GM10248 (cell line): Measurements from ENCODE around the gene AFAP1.

Experiments used
- CTCF ChIA-PET: fragments of 300-600 bp; sonication (Branson Sonifier 250); formaldehyde crosslinking; extraction: SDS; loops from one replicate; lab custom pipeline; 2021; ENCODE audit warnings: antibody characterized with exemption; lab: Yijun Ruan, JAX
- POLR2A ChIA-PET: fragments of 350-650 bp; sonication (Branson Sonifier 250); formaldehyde crosslinking; extraction: SDS; loops from one replicate; lab custom pipeline; 2020; ENCODE audit warnings: antibody characterized with exemption; lab: Yijun Ruan, JAX
- DNase-seq: peaks from one replicate; pipeline ENCODE4 v3.0.0; 2012; ENCODE audit errors: extremely low spot score
- CTCF ChIP-seq: IDR thresholded peaks from 2 replicates; pipeline ENCODE4 v1.5.1; 2012; ENCODE audit warnings: mild to moderate bottlenecking, low read depth; ENCODE audit errors: extremely low read depth, missing control alignments, control extremely low read depth

The AFAP1 gene

DNA sequence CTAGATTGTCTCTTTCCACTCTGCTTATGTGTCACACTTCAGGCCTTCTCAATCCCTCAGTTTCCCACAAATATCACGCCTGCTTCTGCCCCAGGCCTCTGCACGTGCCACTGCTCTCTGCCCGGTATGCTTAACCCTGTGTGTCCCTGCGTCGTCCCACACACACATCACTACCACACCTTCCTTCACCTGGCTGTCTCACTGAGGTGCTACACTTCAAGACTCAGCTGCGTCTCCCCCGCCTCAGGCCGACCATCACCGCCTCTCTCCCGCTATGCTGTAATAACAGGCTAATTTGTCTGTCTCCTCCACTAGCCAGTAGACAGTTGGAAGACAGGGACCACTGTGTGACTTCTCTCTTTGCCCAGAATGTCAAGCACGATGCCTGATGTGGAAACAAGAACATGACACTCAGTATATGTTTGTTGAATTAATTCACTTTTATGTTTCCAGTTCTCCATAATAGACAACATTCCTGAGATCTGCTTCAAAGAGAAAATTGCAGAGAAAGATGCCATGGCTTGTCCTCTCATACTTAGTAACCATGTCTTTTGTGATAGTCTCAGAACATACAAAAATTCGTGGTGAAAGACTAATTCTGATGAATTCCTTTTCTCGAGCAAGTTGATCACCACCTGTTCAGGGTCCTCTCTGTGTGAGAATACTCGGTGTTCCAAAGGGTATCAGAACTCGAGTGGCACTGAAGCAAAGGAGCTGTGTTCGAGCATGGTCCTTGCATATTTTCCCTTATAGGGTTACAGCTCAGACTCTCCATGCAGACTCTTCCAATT is 54.2 kb downstream of the AFAP1 start:
- no peak for TF ChIP-seq CTCF
- DNase-seq: no peak
- POLR2A ChIA-PET: no interaction called here
- CTCF ChIA-PET: interaction anchor here (0.8 to 2.1 kb wide), 2 partner anchors 9 to 41 kb away, joined by 3 to 6 read pairs; no protein-coding TSS in a partner anchor

GRCh38 chr4:7880683-7881082 is 59.0 kb downstream of the AFAP1 start:
- CTCF ChIA-PET: no interaction called here
- no peak for TF ChIP-seq CTCF
- no peak for DNase-seq
- POLR2A ChIA-PET: no interaction called here

GRCh38 chr4:7879127-7879526 is 60.5 kb downstream of the AFAP1 start:
- ChIA-PET CTCF (interaction anchor here (1.3 to 1.5 kb wide), 2 partner anchors 75 to 77 kb away, joined by 3 to 4 read pairs; no protein-coding TSS in a partner anchor), POLR2A (no interaction called here)
- TF ChIP-seq CTCF: no peak
- no peak for DNase-seq

DNA sequence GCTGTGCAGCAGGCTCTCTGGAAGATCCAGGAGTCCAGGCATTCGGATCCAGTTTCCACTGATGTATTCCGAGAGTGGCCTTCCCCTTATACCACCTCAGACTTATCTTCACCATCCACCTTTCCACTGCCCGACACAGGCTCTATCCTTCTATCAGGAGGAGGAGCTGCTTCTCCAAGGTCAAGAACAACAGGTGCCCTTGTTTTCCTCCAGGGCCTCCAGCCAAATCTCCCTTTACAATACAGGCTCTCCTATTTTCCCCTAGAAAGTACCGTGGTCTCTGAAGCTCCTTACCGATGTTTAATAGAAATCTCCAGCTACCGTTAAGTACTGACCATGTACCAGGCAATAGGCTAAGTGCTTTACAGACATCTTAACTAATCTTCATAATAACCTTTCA is 61.3 kb downstream of the AFAP1 start:
- ChIA-PET POLR2A (no interaction called here), CTCF (interaction anchor here (0.8 to 1.5 kb wide), 3 partner anchors 9 to 76 kb away, joined by 3 to 4 read pairs (median 3); no protein-coding TSS in a partner anchor)
- TF ChIP-seq CTCF: no peak
- no peak for DNase-seq

GRCh38 chr4:7877176-7877575 is 62.5 kb downstream of the AFAP1 start:
- no peak for TF ChIP-seq CTCF
- CTCF ChIA-PET: interaction anchor here (0.9 to 1.8 kb wide), 3 partner anchors 9 to 75 kb away, joined by 3 to 7 read pairs (median 3); no protein-coding TSS in a partner anchor
- POLR2A ChIA-PET: no interaction called here
- no peak for DNase-seq

DNA sequence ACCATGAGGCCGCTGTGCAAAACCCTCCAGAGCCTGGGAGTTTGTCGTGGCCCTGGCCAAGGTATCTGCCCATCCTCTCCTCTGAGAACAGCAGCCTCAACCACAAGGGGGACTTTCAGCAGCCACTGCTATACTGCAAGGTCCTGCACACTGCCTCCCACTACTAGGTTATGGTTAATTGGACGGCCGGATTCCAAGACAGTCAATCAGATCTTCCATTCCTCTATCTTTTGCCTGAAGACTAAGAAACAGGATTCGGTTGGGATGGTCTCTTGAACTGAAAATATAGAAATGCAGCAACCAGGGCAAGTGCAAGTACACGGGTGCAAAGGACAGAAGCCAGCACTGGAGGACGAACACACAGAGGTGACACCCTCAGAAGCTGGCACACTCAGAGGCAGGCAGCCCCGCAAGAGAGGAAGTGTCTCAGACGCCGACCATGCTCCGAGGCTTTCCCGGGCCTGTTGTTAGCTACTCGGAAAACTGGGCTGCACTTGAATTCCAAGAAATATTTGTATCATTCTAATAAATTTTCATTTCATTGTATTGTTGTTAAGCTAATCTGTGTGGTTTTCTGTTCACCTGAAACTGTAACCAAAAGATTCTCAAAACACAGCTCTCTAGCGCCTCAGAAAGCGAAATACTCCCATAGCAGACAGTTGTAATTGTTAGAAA is 63.3 kb downstream of the AFAP1 start:
- TF ChIP-seq CTCF: no peak
- ChIA-PET POLR2A (no interaction called here), CTCF (interaction anchor here (0.9 to 1.8 kb wide), 3 partner anchors 10 to 74 kb away, joined by 3 to 7 read pairs (median 3); no protein-coding TSS in a partner anchor)
- no peak for DNase-seq
